IMR-90 (cell line): Measurements from ENCODE around the gene UTP14C.

Source experiments
- BHLHE40 ChIP-seq: fragments of 150-350 bp; IDR thresholded peaks from 2 replicates; pipeline ENCODE4 v1.6.1; 2016; ENCODE audit warnings: mild to moderate bottlenecking, low read depth, low read length
- FOS ChIP-seq: fragments of 150-350 bp; IDR thresholded peaks from 2 replicates; pipeline ENCODE4 v1.6.1; 2016; ENCODE audit warnings: low read depth, low read length
- MAFK ChIP-seq: IDR thresholded peaks from 2 replicates; pipeline ENCODE4 v1.6.1; 2012; ENCODE audit warnings: low read depth, low read length, improper control_type of control experiment
- NFE2L2 ChIP-seq: fragments of 150-350 bp; IDR thresholded peaks from 2 replicates; pipeline ENCODE4 v1.6.1; 2016; ENCODE audit warnings: low read depth, mild to moderate bottlenecking, low read length
- POLR2A ChIP-seq: IDR thresholded peaks from 2 replicates; pipeline ENCODE4 v1.6.1; 2012; ENCODE audit warnings: mild to moderate bottlenecking, low read depth, low read length
- RAD21 ChIP-seq: IDR thresholded peaks from 2 replicates; pipeline ENCODE4 v1.6.1; 2012; ENCODE audit warnings: low read length, improper control_type of control experiment
- RCOR1 ChIP-seq: IDR thresholded peaks from 2 replicates; pipeline ENCODE4 v1.6.1; 2012; ENCODE audit warnings: mild to moderate bottlenecking, low read length, improper control_type of control experiment; ENCODE audit not compliant: insufficient replicate concordance
- RFX5 ChIP-seq: IDR thresholded peaks from 2 replicates; pipeline ENCODE4 v1.8.0; 2012; ENCODE audit warnings: low read depth, mild to moderate bottlenecking, low read length, moderate library complexity
- SMC3 ChIP-seq: fragments of 150-350 bp; IDR thresholded peaks from 2 replicates; pipeline ENCODE4 v1.6.1; 2016; ENCODE audit warnings: low read depth, mild to moderate bottlenecking, antibody characterized with exemption, low read length, moderate library complexity
- TF ChIP-seq, protein P1 (sequence below): conservative IDR thresholded peaks from 2 replicates; pipeline ENCODE4 v1.5.1; 2012; ENCODE audit warnings: mild to moderate bottlenecking, low read depth, low read length, improper control_type of control experiment
- TF ChIP-seq, protein P2 (sequence below): fragments of 150-350 bp; IDR thresholded peaks from 2 replicates; pipeline ENCODE4 v1.6.1; 2017; ENCODE audit warnings: mild to moderate bottlenecking, antibody characterized with exemption, low read length, low read depth
- TF ChIP-seq, protein P3 (sequence below): fragments of 150-350 bp; IDR thresholded peaks from 2 replicates; pipeline ENCODE4 v1.6.1; 2016; ENCODE audit warnings: low read depth, mild to moderate bottlenecking, low read length, moderate library complexity, borderline replicate concordance

DNA sequence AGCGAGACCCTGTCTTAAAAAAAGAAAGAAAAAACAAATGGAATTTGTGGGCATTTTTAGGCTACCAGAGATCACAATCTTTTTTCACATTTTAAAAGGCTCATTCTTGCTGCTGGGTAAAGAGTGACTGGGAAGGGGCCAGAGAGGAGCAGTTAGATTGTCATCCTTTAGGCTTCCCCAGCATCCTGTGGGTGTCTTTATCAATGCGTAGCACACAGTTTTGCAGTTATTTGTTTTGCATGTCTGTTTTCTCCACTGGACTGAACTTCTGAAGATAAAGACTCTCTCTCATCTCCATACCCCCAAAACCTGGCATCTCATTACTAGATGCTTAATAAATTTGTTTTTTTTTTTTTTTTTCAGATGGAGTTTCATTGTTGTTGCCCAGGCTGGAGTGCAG lies 2.1 kb upstream of the UTP14C start:
- TF ChIP-seq POLR2A = no peak
- TF ChIP-seq, protein P1, sequence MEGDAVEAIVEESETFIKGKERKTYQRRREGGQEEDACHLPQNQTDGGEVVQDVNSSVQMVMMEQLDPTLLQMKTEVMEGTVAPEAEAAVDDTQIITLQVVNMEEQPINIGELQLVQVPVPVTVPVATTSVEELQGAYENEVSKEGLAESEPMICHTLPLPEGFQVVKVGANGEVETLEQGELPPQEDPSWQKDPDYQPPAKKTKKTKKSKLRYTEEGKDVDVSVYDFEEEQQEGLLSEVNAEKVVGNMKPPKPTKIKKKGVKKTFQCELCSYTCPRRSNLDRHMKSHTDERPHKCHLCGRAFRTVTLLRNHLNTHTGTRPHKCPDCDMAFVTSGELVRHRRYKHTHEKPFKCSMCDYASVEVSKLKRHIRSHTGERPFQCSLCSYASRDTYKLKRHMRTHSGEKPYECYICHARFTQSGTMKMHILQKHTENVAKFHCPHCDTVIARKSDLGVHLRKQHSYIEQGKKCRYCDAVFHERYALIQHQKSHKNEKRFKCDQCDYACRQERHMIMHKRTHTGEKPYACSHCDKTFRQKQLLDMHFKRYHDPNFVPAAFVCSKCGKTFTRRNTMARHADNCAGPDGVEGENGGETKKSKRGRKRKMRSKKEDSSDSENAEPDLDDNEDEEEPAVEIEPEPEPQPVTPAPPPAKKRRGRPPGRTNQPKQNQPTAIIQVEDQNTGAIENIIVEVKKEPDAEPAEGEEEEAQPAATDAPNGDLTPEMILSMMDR = no peak
- no peak for TF ChIP-seq NFE2L2
- TF ChIP-seq RAD21 = no peak
- TF ChIP-seq, protein P2, sequence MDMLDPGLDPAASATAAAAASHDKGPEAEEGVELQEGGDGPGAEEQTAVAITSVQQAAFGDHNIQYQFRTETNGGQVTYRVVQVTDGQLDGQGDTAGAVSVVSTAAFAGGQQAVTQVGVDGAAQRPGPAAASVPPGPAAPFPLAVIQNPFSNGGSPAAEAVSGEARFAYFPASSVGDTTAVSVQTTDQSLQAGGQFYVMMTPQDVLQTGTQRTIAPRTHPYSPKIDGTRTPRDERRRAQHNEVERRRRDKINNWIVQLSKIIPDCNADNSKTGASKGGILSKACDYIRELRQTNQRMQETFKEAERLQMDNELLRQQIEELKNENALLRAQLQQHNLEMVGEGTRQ = no peak
- TF ChIP-seq SMC3 = no peak
- no peak for TF ChIP-seq FOS
- TF ChIP-seq MAFK = no peak
- TF ChIP-seq BHLHE40 = no peak
- TF ChIP-seq, protein P3, sequence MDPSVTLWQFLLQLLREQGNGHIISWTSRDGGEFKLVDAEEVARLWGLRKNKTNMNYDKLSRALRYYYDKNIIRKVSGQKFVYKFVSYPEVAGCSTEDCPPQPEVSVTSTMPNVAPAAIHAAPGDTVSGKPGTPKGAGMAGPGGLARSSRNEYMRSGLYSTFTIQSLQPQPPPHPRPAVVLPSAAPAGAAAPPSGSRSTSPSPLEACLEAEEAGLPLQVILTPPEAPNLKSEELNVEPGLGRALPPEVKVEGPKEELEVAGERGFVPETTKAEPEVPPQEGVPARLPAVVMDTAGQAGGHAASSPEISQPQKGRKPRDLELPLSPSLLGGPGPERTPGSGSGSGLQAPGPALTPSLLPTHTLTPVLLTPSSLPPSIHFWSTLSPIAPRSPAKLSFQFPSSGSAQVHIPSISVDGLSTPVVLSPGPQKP = no peak
- TF ChIP-seq RFX5 = no peak
- TF ChIP-seq RCOR1 = no peak
